Ovary (tissue), 3 donors: Measurements from ENCODE around the gene POC1A.

ENCODE experiments used
- CTCF ChIP-seq, 3 donors: fragments of 450-650 bp in 2 of 3; fragments of 200-600 bp in 1 of 3; IDR thresholded peaks; one replicate each; pipeline versions ENCODE4 v1.5.1 to v1.8.0; 2016 to 2022; ENCODE audit warnings: antibody characterized with exemption in 3 of 3, mild to moderate bottlenecking in 1 of 3
- POLR2A ChIP-seq: fragments of 450-650 bp; IDR thresholded peaks from one replicate; pipeline ENCODE4 v1.6.1; 2017; ENCODE audit warnings: antibody characterized with exemption, mild to moderate bottlenecking, moderate library complexity
- donor health status: DM: no; HTN: no; CAD: no.

GRCh38 chr3:52198643-52199608 is 44.7 kb upstream of the POC1A start:
- TF ChIP-seq CTCF (IDR thresholded peaks at IDR 0.05) (no peak), POLR2A (no peak)
